ENCODE results near the gene ZNF236.
A peak's percentile ranks its signal among the peaks of the same experiment; 100 is the strongest.

Gene ZNF236

GRCh38 chr18:76823161-76823538 is 793 bp downstream of the ZNF236 start:
- Histone ChIP-seq H3K27me3 (replicated peaks) (no peaks in the 10 kb centered on the region), H3K36me3 (replicated peaks) (no peaks in the 10 kb centered on the region), H3K27ac (peak overlapping the region; percentile 74), H3K4me3 (ENCODE audit: low read depth, low read length) (peak overlapping the region; percentile 79)
- in situ Hi-C loops (cut with HindIII; ENCODE audit: low pct_ligation_motif_present, low sequenced_read_pairs), result no loop called here
- no peak for DNase-seq
- TF ChIP-seq, protein P1, sequence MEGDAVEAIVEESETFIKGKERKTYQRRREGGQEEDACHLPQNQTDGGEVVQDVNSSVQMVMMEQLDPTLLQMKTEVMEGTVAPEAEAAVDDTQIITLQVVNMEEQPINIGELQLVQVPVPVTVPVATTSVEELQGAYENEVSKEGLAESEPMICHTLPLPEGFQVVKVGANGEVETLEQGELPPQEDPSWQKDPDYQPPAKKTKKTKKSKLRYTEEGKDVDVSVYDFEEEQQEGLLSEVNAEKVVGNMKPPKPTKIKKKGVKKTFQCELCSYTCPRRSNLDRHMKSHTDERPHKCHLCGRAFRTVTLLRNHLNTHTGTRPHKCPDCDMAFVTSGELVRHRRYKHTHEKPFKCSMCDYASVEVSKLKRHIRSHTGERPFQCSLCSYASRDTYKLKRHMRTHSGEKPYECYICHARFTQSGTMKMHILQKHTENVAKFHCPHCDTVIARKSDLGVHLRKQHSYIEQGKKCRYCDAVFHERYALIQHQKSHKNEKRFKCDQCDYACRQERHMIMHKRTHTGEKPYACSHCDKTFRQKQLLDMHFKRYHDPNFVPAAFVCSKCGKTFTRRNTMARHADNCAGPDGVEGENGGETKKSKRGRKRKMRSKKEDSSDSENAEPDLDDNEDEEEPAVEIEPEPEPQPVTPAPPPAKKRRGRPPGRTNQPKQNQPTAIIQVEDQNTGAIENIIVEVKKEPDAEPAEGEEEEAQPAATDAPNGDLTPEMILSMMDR (IDR thresholded peaks at IDR 0.05; ENCODE audit: low read depth, low read length, missing control alignments), result no peak

GRCh38 chr18:76823587-76824011 is 1.2 kb downstream of the ZNF236 start:
- H3K27ac ChIP-seq, result no peak overlapping the region
- TF ChIP-seq, protein P1 (IDR thresholded peaks at IDR 0.05; ENCODE audit: low read depth, low read length, missing control alignments), result peak; percentile 52
- peak overlapping the region; percentile 79 for H3K4me3 ChIP-seq (ENCODE audit: low read depth, low read length)
- H3K27me3 ChIP-seq (replicated peaks), result no peaks in the 10 kb centered on the region
- DNase-seq, result no peak
- in situ Hi-C loops (cut with HindIII; ENCODE audit: low pct_ligation_motif_present, low sequenced_read_pairs), result no loop called here
- no peaks in the 10 kb centered on the region for H3K36me3 ChIP-seq (replicated peaks)

- no peak overlapping the region for H3K27ac ChIP-seq
- no peak for DNase-seq
- peak overlapping the region; percentile 79 for H3K4me3 ChIP-seq (ENCODE audit: low read depth, low read length)
- H3K27me3 ChIP-seq (replicated peaks), result no peaks in the 10 kb centered on the region
- H3K36me3 ChIP-seq (replicated peaks), result no peaks in the 10 kb centered on the region
- TF ChIP-seq, protein P1 (IDR thresholded peaks at IDR 0.05; ENCODE audit: low read depth, low read length, missing control alignments), result no peak
- in situ Hi-C loops (cut with HindIII; ENCODE audit: low pct_ligation_motif_present, low sequenced_read_pairs), result no loop called here
Observed at GRCh38 chr18:76824145-76824676, 1.9 kb downstream of the ZNF236 start.

DNA sequence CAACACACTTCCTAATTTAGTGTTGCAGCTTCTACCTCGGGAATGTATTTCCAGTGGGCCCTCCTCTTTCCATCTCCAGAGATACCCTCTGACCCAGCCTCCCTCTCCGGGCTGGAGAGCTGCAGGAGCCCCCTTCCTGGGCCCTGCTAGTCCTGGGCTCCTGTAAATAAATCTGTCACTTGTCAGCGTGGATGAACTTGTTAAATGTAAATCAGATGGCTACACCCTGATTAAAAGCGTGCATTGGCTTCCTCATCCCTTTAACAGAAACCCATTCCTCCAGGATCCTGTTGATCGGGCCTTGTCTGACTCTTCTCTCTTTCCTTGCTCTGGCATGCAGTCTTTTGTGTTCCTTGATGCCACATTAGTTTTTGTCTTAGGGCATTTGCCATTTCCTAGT is 2.4 kb downstream of the ZNF236 start:
- TF ChIP-seq, protein P1 (IDR thresholded peaks at IDR 0.05; ENCODE audit: low read depth, low read length, missing control alignments), result no peak
- H3K4me3 ChIP-seq (ENCODE audit: low read depth, low read length), result no peak overlapping the region
- H3K27me3 ChIP-seq (replicated peaks), result no peaks in the 10 kb centered on the region
- in situ Hi-C loops (cut with HindIII; ENCODE audit: low pct_ligation_motif_present, low sequenced_read_pairs), result no loop called here
- H3K27ac ChIP-seq, result no peak overlapping the region
- no peaks in the 10 kb centered on the region for H3K36me3 ChIP-seq (replicated peaks)
- DNase-seq, result no peak

DNA sequence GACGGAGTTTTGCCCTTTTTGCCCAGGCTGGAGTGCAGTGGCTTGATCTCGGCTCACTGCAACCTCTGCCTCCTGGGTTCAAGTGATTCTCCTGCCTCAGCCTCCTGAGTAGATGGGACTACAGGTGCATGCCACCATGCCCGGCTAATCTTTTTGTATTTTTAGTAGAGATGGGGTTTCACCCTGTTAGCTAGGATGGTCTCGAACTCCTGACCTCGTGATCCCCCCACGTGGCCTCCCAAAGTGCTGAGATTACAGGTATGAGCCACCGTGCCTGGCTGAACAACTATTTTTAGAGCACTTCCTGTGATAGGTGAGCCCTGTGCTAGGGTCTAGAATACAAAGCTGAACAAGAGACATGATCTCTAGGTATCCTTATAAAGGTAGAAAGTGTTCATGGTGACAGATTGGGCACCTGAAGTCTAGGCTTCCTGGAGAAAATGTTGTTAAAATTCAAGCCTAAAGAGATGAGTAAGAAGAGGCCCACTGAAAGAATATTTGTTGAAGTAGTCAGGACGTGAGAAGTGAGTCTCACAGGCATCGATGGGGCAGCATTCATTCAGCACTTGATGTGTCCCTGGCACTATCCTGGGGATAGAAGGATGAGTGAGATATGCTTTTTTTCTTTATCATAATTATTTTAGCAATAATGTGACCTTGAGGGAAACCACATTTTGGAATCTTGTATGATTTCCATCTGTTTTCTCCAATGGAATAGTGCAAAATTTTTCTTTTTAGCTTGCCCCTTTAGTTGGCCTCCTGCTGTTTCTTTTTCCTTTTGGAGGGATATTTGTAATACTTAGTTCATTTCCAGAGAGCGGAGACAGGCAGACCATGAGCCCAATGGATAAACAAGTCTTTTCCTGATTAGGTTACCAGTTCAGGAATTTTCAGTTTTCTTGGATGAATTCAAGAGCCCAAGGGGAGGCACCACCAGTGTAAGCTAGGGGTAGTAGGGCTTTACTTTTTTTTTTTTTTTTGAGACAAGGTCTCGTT is 5.1 kb downstream of the ZNF236 start:
- TF ChIP-seq, protein P1 (IDR thresholded peaks at IDR 0.05; ENCODE audit: low read depth, low read length, missing control alignments), result no peak
- in situ Hi-C loops (cut with HindIII; ENCODE audit: low pct_ligation_motif_present, low sequenced_read_pairs), result no loop called here
- no peak overlapping the region for H3K4me3 ChIP-seq (ENCODE audit: low read depth, low read length)
- H3K27me3 ChIP-seq (replicated peaks), result no peaks in the 10 kb centered on the region
- no peaks in the 10 kb centered on the region for H3K36me3 ChIP-seq (replicated peaks)
- no peak for DNase-seq
- H3K27ac ChIP-seq, result no peak overlapping the region
